Tibial artery (tissue), 4 donors: ENCODE results near the gene CLPSL1.
A peak's percentile ranks its signal among the peaks of the same experiment; 100 is the strongest.

Experiments
- DNase-seq, 2 donors: peaks; one replicate each; pipeline ENCODE4 v3.0.0-alpha.2; 2019
- H3K27ac ChIP-seq, 2 donors: fragments of 200-600 bp; sonication (generic) in 1 of 2; 1 replicate in 1 of 2; 2 replicates in 1 of 2; pipeline ENCODE4 v1.5.1; 2018 to 2019; ENCODE audit warnings: mild to moderate bottlenecking in 1 of 2
- H3K27me3 ChIP-seq, 2 donors: fragments of 200-600 bp; sonication (generic) in 1 of 2; one replicate each; pipeline versions ENCODE4 v1.5.1 to v1.6.0; 2016 to 2019
- H3K36me3 ChIP-seq, 3 donors: fragments of 200-600 bp; sonication (generic) in 2 of 3; one replicate each; pipeline ENCODE4 v1.5.1; 2016 to 2019; ENCODE audit warnings: mild to moderate bottlenecking in 2 of 3
- H3K4me1 ChIP-seq, 4 donors: fragments of 200-600 bp; sonication (generic) in 2 of 4; 1 replicate in 3 of 4; 2 replicates in 1 of 4; pipeline ENCODE4 v1.5.1; 2016 to 2019
- H3K4me3 ChIP-seq, 2 donors: fragments of 200-600 bp; sonication (generic) in 1 of 2; 1 replicate in 1 of 2; 2 replicates in 1 of 2; pipeline ENCODE4 v1.5.1; 2018 to 2019; ENCODE audit warnings: mild to moderate bottlenecking in 2 of 2
- H3K9me3 ChIP-seq, 3 donors: fragments of 200-600 bp; sonication (generic) in 1 of 3; one replicate each; pipeline ENCODE4 v1.5.1; 2016 to 2019
- intact Hi-C: fragments of 100-400 bp; cut with DNase I; formaldehyde crosslinking; loops from one replicate; pipeline ENCODE4 v1.15.0; 2023; ENCODE audit warnings: low total_unique reads
- TF ChIP-seq, protein P1 (sequence below), 2 experiments: fragments of 200-600 bp in 1 of 2; fragments of 450-650 bp in 1 of 2; IDR thresholded peaks; one replicate each; pipeline ENCODE4 v1.5.1; 2017 to 2019; ENCODE audit warnings: antibody characterized with exemption in 2 of 2, mild to moderate bottlenecking in 1 of 2, moderate library complexity in 1 of 2

CLPSL1 gene

GRCh38 chr6:35777356-35778102, 3.3 kb upstream of the CLPSL1 start:
- TF ChIP-seq, protein P1, sequence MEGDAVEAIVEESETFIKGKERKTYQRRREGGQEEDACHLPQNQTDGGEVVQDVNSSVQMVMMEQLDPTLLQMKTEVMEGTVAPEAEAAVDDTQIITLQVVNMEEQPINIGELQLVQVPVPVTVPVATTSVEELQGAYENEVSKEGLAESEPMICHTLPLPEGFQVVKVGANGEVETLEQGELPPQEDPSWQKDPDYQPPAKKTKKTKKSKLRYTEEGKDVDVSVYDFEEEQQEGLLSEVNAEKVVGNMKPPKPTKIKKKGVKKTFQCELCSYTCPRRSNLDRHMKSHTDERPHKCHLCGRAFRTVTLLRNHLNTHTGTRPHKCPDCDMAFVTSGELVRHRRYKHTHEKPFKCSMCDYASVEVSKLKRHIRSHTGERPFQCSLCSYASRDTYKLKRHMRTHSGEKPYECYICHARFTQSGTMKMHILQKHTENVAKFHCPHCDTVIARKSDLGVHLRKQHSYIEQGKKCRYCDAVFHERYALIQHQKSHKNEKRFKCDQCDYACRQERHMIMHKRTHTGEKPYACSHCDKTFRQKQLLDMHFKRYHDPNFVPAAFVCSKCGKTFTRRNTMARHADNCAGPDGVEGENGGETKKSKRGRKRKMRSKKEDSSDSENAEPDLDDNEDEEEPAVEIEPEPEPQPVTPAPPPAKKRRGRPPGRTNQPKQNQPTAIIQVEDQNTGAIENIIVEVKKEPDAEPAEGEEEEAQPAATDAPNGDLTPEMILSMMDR (IDR thresholded peaks at IDR 0.05) = no peak
- Histone ChIP-seq H3K36me3 (no peaks in the 10 kb centered on the region), H3K4me3 (no peak overlapping the region), H3K27ac (no peak overlapping the region), H3K9me3 (no peaks in the 10 kb centered on the region), H3K27me3 (peaks cover 0 to 52% of the 10 kb centered on the region in 2 donors), H3K4me1 (peaks cover 0 to 10% (median 7%) of the 10 kb centered on the region in 4 donors)
- DNase-seq = no peak
- intact Hi-C loops = no loop called here

- TF ChIP-seq, protein P1 (IDR thresholded peaks at IDR 0.05) = no peak
- no peaks in the 10 kb centered on the region for H3K9me3 ChIP-seq
- intact Hi-C loops = no loop called here
- H3K27ac ChIP-seq = no peak overlapping the region
- H3K4me3 ChIP-seq = no peak overlapping the region
- no peaks in the 10 kb centered on the region for H3K36me3 ChIP-seq
- no peak for DNase-seq
- peaks cover 0 to 10% (median 7%) of the 10 kb centered on the region in 4 donors for H3K4me1 ChIP-seq
- peaks cover 0 to 58% of the 10 kb centered on the region in 2 donors for H3K27me3 ChIP-seq
Measured at GRCh38 chr6:35778437-35778836, 2.4 kb upstream of the CLPSL1 start.

GRCh38 chr6:35781290-35781689, 471 bp downstream of the CLPSL1 start:
- Histone ChIP-seq H3K4me1 (peaks cover 0 to 9% (median 4%) of the 10 kb centered on the region in 4 donors), H3K36me3 (no peaks in the 10 kb centered on the region), H3K9me3 (no peaks in the 10 kb centered on the region), H3K27me3 (peaks cover 0 to 39% of the 10 kb centered on the region in 2 donors), H3K4me3 (no peak overlapping the region), H3K27ac (no peak overlapping the region)
- intact Hi-C loops = no loop called here
- DNase-seq = peak in 1 of 2 donors; percentile 47
- TF ChIP-seq, protein P1 (IDR thresholded peaks at IDR 0.05) = no peak

DNA sequence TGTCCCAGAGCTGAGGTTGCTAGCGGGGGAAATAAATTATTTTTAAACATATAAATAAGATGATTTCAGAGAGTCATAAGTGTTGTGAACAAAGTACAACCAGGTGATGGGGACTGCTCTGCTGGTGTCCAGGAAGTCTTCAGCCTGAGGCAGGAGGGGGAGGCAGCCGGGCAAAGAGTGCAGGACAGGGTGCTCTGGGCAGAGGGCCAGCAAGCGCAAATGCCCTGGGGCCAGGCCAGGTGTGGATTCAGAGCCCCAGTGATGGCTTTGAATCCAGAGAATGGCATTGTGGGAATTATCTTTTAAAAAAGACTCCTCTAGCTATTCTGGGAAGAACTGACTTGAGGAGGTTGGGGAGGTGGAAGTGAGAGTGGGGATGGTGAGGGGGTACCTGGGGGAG, 1.6 kb downstream of the CLPSL1 start:
- TF ChIP-seq, protein P1 (IDR thresholded peaks at IDR 0.05) = no peak
- no peak overlapping the region for H3K4me3 ChIP-seq
- intact Hi-C loops = no loop called here
- H3K36me3 ChIP-seq = no peaks in the 10 kb centered on the region
- H3K9me3 ChIP-seq = no peaks in the 10 kb centered on the region
- H3K27ac ChIP-seq = no peak overlapping the region
- DNase-seq = no peak
- H3K27me3 ChIP-seq = peaks cover 0 to 39% of the 10 kb centered on the region in 2 donors
- no peaks in the 10 kb centered on the region for H3K4me1 ChIP-seq

DNA sequence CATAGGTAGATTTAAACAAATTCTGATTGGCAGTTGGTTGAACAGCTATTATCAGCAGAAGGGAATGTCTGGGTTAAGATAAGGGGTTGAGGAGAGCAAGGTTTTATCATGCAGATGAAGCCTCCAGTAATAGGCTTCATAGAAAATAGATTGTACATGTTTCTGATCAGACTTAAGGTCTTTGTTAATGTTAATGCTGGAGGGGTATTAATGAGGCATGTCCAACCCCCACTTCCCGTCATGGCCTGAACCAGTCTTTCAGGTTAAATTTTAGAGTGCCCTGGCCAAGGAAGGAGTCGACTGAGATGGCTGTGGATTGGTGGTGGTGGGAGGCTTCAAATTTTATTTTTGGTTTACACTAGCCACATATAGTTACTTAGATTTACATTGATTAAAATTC, 3.4 kb downstream of the CLPSL1 start:
- Histone ChIP-seq H3K36me3 (no peaks in the 10 kb centered on the region), H3K4me3 (no peak overlapping the region), H3K4me1 (no peaks in the 10 kb centered on the region), H3K27ac (no peak overlapping the region), H3K9me3 (no peaks in the 10 kb centered on the region), H3K27me3 (peaks cover 0 to 52% of the 10 kb centered on the region in 2 donors)
- DNase-seq = no peak
- TF ChIP-seq, protein P1 (IDR thresholded peaks at IDR 0.05) = no peak
- intact Hi-C loops = no loop called here
